Ascending aorta (tissue), 2 donors: ENCODE measurements around the gene RASSF8. TPM values are rescaled to one million over a fixed set of nuclear protein-coding genes. Genes with fewer than 3 reads are reported as not detected.

Experiments
- DNase-seq, 2 donors: peaks; one replicate each; pipeline ENCODE4 v3.0.0-alpha.2; 2019; ENCODE audit warnings: low spot score in 2 of 2
- H3K27ac ChIP-seq, 2 donors: fragments of 200-600 bp; sonication (generic); one replicate each; pipeline ENCODE4 v1.5.1; 2016 to 2017; ENCODE audit warnings: mild to moderate bottlenecking in 1 of 2
- H3K27me3 ChIP-seq: fragments of 200-600 bp; sonication (generic); one replicate; pipeline ENCODE4 v1.5.1; 2017
- H3K36me3 ChIP-seq, 2 donors: fragments of 200-600 bp; sonication (generic); one replicate each; pipeline ENCODE4 v1.5.1; 2016
- H3K4me1 ChIP-seq, 2 donors: fragments of 200-600 bp; sonication (generic); one replicate each; pipeline ENCODE4 v1.5.1; 2016 to 2017; ENCODE audit warnings: mild to moderate bottlenecking in 1 of 2
- H3K4me3 ChIP-seq, 2 donors: fragments of 200-600 bp; sonication (generic); one replicate each; pipeline ENCODE4 v1.5.1; 2016 to 2017; ENCODE audit warnings: mild to moderate bottlenecking in 1 of 2
- H3K9me3 ChIP-seq, 2 donors: fragments of 200-600 bp; sonication (generic); one replicate each; pipeline ENCODE4 v1.5.1; 2016
- intact Hi-C: fragments of 100-400 bp; cut with DNase I; formaldehyde crosslinking; loops from one replicate; pipeline ENCODE4 v1.15.1; 2023
- total RNA-seq: library from RNA; depleted of rRNA; stranded (reverse); fragments of >200 nt; gene quantifications from one replicate; pipeline ENCODE4 v1.1.0, GENCODE V29; 2016
- TF ChIP-seq, protein P1 (sequence below), 3 experiments: fragments of 200-600 bp in 2 of 3; fragments of 450-650 bp in 1 of 3; sonication (generic) in 2 of 3; IDR thresholded peaks; one replicate each; pipeline ENCODE4 v1.5.1; 2016 to 2019; ENCODE audit warnings: antibody characterized with exemption in 3 of 3, mild to moderate bottlenecking in 1 of 3, moderate library complexity in 1 of 3

The RASSF8 gene
- total RNA-seq, 1 donor from 2014 or later = 92.1 TPM

DNA sequence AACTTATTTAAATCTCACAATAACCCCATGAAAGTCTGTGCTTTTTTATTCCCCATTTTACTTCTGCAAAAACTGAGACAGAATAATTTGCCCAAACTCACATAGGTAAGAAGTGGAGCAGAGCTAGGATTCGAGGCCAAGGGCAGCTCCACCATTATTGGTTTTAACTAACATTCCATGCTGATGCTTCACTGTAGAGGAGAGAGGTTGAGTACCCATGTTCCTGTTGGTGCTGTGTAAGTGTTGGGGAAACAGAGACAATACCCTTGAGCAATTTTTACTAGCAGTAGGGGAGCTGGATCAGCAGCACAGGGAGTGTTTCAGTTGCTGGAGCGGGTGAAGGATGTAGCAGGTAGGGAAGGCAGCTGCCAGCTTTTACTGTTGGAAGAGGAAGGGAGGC is 21.1 kb downstream of the RASSF8 start:
- intact Hi-C loops = no loop called here
- Histone ChIP-seq H3K27me3 (no peaks in the 10 kb centered on the region), H3K4me1 (peaks cover 0 to 8% of the 10 kb centered on the region in 2 donors)

GRCh38 chr12:25980035-25980434 is 21.6 kb downstream of the RASSF8 start:
- TF ChIP-seq, protein P1, sequence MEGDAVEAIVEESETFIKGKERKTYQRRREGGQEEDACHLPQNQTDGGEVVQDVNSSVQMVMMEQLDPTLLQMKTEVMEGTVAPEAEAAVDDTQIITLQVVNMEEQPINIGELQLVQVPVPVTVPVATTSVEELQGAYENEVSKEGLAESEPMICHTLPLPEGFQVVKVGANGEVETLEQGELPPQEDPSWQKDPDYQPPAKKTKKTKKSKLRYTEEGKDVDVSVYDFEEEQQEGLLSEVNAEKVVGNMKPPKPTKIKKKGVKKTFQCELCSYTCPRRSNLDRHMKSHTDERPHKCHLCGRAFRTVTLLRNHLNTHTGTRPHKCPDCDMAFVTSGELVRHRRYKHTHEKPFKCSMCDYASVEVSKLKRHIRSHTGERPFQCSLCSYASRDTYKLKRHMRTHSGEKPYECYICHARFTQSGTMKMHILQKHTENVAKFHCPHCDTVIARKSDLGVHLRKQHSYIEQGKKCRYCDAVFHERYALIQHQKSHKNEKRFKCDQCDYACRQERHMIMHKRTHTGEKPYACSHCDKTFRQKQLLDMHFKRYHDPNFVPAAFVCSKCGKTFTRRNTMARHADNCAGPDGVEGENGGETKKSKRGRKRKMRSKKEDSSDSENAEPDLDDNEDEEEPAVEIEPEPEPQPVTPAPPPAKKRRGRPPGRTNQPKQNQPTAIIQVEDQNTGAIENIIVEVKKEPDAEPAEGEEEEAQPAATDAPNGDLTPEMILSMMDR (IDR thresholded peaks at IDR 0.05) = no peak
- intact Hi-C loops = no loop called here

More for the DNA sequence above, 21.1 kb downstream of the RASSF8 start:
- Histone ChIP-seq H3K9me3 (no peaks in the 10 kb centered on the region), H3K36me3 (no peaks in the 10 kb centered on the region), H3K4me3 (no peak overlapping the region), H3K27ac (no peak overlapping the region)
- TF ChIP-seq, protein P1 (IDR thresholded peaks at IDR 0.05) = no peak
- DNase-seq = no peak

DNA sequence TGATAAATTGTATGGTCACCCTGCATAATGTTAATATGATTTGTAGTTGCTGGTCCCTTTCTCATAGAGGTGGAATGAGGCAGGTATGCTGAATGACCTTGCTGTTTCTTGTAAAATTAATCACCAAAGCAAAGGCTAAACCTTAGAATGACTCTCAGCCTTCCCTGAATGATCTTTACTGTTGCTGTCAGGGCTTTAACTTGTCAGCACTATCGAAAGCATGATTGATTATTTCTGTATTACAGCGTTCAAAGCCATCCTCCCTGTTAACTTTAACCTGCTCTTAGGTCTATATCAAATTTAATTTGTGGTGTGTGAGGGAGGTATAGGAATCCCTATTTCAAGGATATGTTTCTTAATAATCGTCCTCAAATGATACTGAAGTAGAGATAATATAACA is 23.1 kb downstream of the RASSF8 start:
- intact Hi-C loops = no loop called here
- Histone ChIP-seq H3K27ac (no peak overlapping the region), H3K4me3 (no peak overlapping the region), H3K36me3 (no peaks in the 10 kb centered on the region), H3K4me1 (peaks cover 0 to 16% of the 10 kb centered on the region in 2 donors), H3K9me3 (no peaks in the 10 kb centered on the region), H3K27me3 (no peaks in the 10 kb centered on the region)
- no peak for DNase-seq
- TF ChIP-seq, protein P1 (IDR thresholded peaks at IDR 0.05) = no peak

More at GRCh38 chr12:25980035-25980434, 21.6 kb downstream of the RASSF8 start:
- H3K4me1 ChIP-seq = peaks cover 0 to 8% of the 10 kb centered on the region in 2 donors
- H3K4me3 ChIP-seq = no peak overlapping the region
- no peaks in the 10 kb centered on the region for H3K9me3 ChIP-seq
- DNase-seq = no peak
- no peaks in the 10 kb centered on the region for H3K27me3 ChIP-seq
- H3K36me3 ChIP-seq = no peaks in the 10 kb centered on the region
- H3K27ac ChIP-seq = no peak overlapping the region

- intact Hi-C loops = no loop called here
- no peak overlapping the region for H3K27ac ChIP-seq
- H3K9me3 ChIP-seq = no peaks in the 10 kb centered on the region
- DNase-seq = no peak
- no peak overlapping the region for H3K4me3 ChIP-seq
- H3K36me3 ChIP-seq = no peaks in the 10 kb centered on the region
- TF ChIP-seq, protein P1 (IDR thresholded peaks at IDR 0.05) = no peak
- H3K4me1 ChIP-seq = peaks cover 0 to 16% of the 10 kb centered on the region in 2 donors
- H3K27me3 ChIP-seq = no peaks in the 10 kb centered on the region
Measured at GRCh38 chr12:25982416-25982815, 23.9 kb downstream of the RASSF8 start.

DNA sequence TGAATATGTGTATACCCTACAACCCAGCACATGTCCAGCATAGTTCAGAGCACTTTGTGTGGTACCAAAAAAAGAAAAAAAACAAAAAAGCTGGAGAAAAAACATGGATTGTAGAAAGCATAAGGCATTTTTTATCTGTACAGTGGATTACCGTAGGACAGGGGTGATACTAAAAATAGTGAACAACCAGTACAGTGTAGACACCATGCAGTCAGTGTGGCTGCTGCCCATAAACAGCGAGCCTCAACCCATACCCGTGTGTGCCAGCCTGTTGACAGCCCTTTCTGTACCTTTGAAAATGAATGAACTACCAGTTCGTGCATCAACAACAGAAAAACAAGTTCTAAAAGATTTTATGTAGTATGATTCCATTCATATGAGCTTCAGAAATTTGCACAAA is 25.1 kb downstream of the RASSF8 start:
- Histone ChIP-seq H3K27ac (no peak overlapping the region), H3K4me3 (no peak overlapping the region), H3K27me3 (no peaks in the 10 kb centered on the region), H3K36me3 (no peaks in the 10 kb centered on the region), H3K4me1 (peaks cover 0 to 17% of the 10 kb centered on the region in 2 donors), H3K9me3 (no peaks in the 10 kb centered on the region)
- TF ChIP-seq, protein P1 (IDR thresholded peaks at IDR 0.05) = no peak
- intact Hi-C loops = no loop called here
- DNase-seq = no peak

DNA sequence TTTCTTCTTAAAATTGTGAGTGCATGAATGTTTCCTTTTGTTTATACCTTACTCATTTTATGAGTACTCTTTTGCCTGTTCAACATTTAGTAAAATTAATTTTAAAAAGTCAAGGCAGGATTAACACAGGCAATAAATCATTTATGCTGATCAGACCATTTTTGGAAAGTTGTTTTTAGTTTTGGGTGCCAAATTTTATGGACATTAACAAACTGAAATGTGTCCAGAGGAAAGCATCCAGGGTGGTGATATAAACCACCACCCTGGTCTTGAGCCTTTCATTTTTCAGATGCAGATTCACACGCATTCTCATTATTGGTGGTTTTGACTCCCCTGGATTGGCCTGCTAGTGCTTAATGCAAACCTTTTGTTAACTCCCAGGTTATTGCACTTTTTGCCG is 26.3 kb downstream of the RASSF8 start:
- no peaks in the 10 kb centered on the region for H3K36me3 ChIP-seq
- H3K4me3 ChIP-seq = no peak overlapping the region
- intact Hi-C loops = no loop called here
- H3K27ac ChIP-seq = no peak overlapping the region
- H3K9me3 ChIP-seq = no peaks in the 10 kb centered on the region
- H3K4me1 ChIP-seq = peaks cover 0 to 17% of the 10 kb centered on the region in 2 donors
- TF ChIP-seq, protein P1 (IDR thresholded peaks at IDR 0.05) = no peak
- DNase-seq = no peak
- H3K27me3 ChIP-seq = no peaks in the 10 kb centered on the region
